OCI-LY7 (cell line): ENCODE measurements around the gene CAPN7.

Experiments
- EZH2phosphoT487 ChIP-seq: fragments of 200-600 bp; sonication (generic); IDR thresholded peaks from 2 replicates; pipeline ENCODE4 v1.6.1; 2018; ENCODE audit warnings: low read depth, borderline replicate concordance, mild to moderate bottlenecking, mixed run types, antibody characterized with exemption, low read length, moderate library complexity, mixed read lengths
- TF ChIP-seq, protein P1 (sequence below): fragments of 200-600 bp; sonication (generic); conservative IDR thresholded peaks from 2 replicates; pipeline ENCODE4 v1.5.1; 2014; ENCODE audit warnings: mild to moderate bottlenecking, antibody characterized with exemption, low read length, moderate library complexity, mixed read lengths

DNA sequence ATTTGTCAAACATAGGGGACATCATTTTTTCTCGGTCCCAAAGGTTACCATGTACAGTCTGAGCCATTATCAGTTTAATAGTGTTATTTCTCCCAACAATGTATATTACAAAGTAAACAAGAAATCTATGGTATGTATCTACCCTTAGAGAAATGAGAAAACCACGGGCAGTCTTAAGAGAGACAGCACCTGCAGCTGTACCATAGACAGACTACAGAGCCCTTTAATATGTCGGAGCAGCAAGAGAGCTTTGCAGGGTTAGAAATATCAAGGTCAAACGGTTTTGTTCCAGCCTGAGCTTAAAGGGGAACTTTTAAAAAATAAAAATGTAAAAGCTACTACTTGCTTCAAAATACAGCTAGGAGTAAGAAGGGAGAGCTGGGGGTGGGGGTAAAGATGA is 73.2 kb downstream of the CAPN7 start:
- TF ChIP-seq, protein P1, sequence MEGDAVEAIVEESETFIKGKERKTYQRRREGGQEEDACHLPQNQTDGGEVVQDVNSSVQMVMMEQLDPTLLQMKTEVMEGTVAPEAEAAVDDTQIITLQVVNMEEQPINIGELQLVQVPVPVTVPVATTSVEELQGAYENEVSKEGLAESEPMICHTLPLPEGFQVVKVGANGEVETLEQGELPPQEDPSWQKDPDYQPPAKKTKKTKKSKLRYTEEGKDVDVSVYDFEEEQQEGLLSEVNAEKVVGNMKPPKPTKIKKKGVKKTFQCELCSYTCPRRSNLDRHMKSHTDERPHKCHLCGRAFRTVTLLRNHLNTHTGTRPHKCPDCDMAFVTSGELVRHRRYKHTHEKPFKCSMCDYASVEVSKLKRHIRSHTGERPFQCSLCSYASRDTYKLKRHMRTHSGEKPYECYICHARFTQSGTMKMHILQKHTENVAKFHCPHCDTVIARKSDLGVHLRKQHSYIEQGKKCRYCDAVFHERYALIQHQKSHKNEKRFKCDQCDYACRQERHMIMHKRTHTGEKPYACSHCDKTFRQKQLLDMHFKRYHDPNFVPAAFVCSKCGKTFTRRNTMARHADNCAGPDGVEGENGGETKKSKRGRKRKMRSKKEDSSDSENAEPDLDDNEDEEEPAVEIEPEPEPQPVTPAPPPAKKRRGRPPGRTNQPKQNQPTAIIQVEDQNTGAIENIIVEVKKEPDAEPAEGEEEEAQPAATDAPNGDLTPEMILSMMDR: no peak
- no peak for TF ChIP-seq EZH2phosphoT487
